Stimulated activated CD4-positive, alpha-beta T cell treated with anti-CD3 and anti-CD28 coated beads, Interleukin-1b, Interleukin-23, amount 100 ng/mL, for 4 hours (primary cell): Measurements from ENCODE around the gene WWC2.

Experiments used
- DNase-seq, 2 donors: peaks; one replicate each; pipeline ENCODE4 v3.0.0-alpha.2; 2020; ENCODE audit warnings: low read depth in 2 of 2

WWC2 gene

GRCh38 chr4:183202523-183202922 is 103.5 kb downstream of the WWC2 start:
- no peak for DNase-seq

DNA sequence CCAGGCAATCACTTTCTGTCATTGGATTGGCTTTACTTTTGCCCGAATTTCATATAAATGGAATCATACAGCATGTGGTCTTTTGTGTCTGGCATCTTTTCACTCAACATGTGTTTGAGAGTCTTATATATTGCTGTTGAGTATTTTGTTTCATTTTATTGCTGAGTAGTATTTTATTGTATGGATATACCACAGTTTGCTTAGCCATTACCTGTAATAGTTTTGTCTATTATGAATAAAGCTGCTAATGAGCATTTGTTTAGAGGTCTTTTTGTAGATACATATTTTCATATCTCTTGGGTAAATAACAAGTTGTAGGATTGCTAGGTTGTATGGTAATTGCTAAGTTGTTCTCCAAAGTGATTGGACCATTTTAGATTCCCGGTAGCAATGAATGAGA is 105.7 kb downstream of the WWC2 start:
- no peak for DNase-seq

- DNase-seq: no peak
These were observed 106.1 kb downstream of the WWC2 start for GRCh38 chr4:183205193-183205592.

DNA sequence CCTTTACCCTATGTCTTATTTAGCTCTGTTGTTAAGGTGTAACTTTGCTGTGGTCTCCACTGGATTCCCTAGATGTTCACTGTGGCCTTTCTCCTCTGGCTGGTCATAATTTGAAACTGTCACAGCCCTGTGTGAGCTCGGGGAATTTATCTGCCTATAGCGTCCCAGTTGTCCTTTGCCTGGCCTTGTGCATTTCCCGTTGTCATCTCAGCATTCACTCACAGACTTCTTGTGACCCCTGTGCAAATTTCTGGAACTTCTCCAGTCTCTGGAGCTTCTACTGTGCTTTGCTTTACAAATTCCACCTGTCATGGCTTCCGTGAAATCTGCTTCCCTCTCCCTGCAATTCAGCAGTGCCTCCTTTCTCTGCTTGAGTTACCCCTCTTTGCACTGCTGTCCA is 106.7 kb downstream of the WWC2 start:
- DNase-seq: no peak

- DNase-seq: no peak
These were observed 112.5 kb downstream of the WWC2 start for GRCh38 chr4:183211533-183211932.

GRCh38 chr4:183213996-183214395 is 114.9 kb downstream of the WWC2 start:
- no peak for DNase-seq

DNA sequence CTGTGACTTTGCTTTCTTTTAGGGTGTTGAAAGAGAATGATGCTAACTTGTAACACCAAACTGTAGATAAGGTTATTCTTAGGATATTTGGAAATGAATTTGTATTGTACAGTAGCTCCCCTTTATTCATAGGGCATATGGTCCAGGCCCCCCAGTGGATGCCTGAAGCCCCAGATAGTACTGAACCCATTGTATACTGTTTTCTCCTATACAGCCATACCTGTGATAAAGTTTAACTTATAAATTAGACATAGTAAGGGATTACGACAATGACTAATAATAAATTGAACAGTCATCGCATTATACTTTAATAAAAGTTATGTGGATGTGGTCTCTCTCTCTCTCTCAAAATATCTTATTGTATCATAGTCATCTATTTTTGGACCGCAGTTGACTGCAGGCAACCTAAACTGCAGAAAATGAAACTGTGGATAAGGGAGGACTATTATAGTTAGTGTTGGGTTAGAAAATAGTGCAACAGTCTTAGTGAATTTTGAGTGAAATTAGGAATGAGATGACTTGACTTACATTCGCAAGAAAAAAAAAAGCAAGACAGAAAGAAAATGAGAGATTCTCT is 115.9 kb downstream of the WWC2 start:
- no peak for DNase-seq

GRCh38 chr4:183220236-183220635 is 121.2 kb downstream of the WWC2 start:
- no peak for DNase-seq

- no peak for DNase-seq
These were observed 124.0 kb downstream of the WWC2 start for GRCh38 chr4:183223053-183223452.

DNA sequence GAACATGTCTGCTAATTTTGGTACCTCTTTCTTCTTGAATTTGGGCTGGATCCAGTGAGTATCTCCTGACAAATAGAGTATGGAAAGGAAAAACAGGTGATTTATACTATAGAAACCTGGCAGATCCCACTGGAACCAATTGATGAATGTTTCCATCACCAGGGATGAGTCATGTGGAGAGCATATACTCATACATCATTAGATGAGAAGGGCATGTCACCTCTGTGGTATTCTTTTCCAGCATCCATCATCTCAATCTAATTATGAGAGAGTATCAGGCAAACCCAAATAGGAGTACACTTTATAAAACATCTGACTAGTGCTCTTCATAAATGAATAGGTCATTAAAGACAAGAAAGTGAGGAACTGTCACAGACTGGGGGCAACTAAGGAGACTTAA is 130.3 kb downstream of the WWC2 start:
- DNase-seq: no peak

- no peak for DNase-seq
These were observed 141.7 kb downstream of the WWC2 start for GRCh38 chr4:183240581-183241321.

GRCh38 chr4:183241322-183241640 is 142.2 kb downstream of the WWC2 start:
- no peak for DNase-seq

GRCh38 chr4:183241721-183242151 is 142.7 kb downstream of the WWC2 start:
- DNase-seq: no peak

DNA sequence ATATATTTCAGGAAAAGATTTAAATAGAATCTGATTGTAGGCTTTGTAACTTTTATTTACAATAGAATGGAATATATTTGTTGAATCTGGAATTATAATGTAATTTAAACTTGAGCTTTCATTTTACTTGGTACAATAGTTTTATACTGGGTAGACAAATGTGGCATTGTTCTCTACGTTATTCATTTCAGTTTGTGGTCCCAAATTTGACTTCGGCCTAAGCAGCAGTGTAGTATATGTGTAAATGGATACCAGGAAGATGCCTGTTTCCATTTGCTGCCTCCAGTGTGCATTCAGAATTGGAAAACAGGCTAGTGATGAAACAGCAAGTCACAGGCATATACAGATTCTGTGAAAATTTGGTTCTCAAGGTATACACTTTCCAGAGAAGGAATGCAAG is 143.2 kb downstream of the WWC2 start:
- DNase-seq: no peak

DNA sequence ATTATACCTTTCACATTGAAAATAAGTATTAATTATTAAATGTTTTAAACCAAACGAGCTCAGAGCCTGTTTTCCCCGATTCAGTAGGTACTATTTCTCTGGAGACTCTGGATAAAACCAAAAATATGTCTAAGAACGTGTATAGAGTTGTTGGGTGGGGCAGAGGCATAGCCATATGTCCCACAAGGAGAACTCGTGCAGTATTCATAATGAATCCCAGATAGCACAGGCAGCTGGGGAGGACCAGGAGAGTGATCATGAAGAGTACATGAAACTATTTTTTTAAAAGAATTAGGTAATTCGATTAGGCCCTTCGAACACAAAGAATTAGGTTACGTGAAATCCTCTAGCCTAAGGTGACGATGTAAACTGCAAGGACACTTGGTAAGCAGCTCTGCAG is 145.0 kb downstream of the WWC2 start:
- DNase-seq: no peak

DNA sequence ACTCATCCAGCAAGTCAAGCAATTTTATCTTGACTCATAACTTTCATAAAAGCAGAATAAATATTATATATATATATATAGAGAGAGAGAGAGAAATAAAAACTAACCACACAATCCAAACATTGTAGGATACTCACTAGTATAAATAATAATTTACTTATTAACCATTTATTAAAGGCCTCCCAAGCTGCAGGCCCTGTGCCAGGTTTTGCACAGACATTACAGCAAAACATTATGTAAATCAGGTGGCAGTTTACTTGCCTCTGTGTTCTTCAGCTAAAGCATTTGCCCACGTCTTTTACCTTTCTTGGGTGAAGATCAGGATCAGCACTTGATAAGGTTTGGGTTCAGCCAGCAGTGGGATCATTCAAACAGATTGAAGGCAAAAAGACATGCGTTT is 145.4 kb downstream of the WWC2 start:
- DNase-seq: no peak

- DNase-seq: no peak
These were observed 149.1 kb downstream of the WWC2 start for GRCh38 chr4:183248201-183248600.

GRCh38 chr4:183249854-183250253 is 150.8 kb downstream of the WWC2 start:
- no peak for DNase-seq

GRCh38 chr4:183250831-183251230 is 151.8 kb downstream of the WWC2 start:
- no peak for DNase-seq

DNA sequence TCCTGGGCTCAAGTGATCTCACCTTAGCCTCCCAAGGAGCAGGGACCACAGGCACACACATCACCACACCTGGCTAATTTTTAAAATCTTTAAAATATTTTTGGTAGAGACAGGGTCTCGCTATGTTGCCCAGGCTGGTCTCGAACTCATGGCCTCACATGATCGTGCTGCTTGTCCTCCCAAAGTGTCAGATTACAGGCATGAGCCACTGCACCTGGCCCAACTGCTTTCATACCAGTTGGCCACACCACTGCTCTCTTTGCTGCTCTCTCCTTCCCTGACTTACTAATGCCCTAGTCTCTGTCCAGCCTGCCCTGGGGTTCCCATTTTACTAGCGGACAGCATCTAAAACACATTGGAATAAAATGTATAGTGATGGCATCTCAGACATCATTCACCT is 153.9 kb downstream of the WWC2 start:
- DNase-seq: no peak

GRCh38 chr4:183253451-183253850 is 154.4 kb downstream of the WWC2 start:
- DNase-seq: no peak

GRCh38 chr4:183254162-183254561 is 155.1 kb downstream of the WWC2 start:
- no peak for DNase-seq

- no peak for DNase-seq
These were observed 156.4 kb downstream of the WWC2 start for GRCh38 chr4:183255487-183255886.

DNA sequence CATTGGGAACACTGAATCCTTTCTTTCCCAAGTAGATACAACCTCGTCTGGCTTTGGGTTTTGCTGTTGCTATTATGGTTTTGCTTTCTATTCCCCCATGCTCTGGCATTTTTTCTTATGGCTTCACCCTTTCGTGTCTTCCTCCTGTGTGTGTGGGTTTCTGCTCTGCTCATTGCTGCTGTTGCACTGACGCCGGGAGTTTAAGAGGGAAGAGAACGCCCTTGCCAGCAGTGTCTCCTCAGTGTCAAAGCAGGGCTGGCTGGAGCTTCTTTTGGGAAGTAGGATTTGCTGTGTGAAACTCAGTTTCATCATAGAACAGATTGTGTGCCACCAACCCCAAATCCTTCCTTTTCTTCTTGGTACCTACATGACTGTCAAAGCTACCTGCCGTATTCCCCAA is 157.3 kb downstream of the WWC2 start:
- no peak for DNase-seq
